Left ventricle myocardium superior (tissue), 1 donor: ENCODE measurements around the gene CGB7. TPM values are rescaled to one million over a fixed set of nuclear protein-coding genes. Genes with fewer than 3 reads are reported as not detected.

Source experiments
- microRNA-seq: library from miRNA; unstranded; fragments of <30 nt; microRNA quantifications from one replicate; pipeline ENCODE4 v1.2.0, GENCODE V29; 2020; ENCODE audit warnings: borderline number of aligned reads
- total RNA-seq: library from RNA; stranded (reverse); fragmentation: NEBNext Ultra II Directional; extraction: Animal tissue kit (Norgen Biotek cat#: 25700); gene quantifications from one replicate; pipeline ENCODE4 v1.2.1, GENCODE V29; 2021
- donor health status: DM: no; HTN: yes; CAD: no; lungs with severe emphysema.

Gene CGB7
- total RNA-seq, 1 donor from 2014 or later, result not detected

Small RNA genes within 50 kb of the gene (microRNA-seq; reads per million reads assigned to microRNA genes)
- gene MIR6798, result not detected

Other genes with a start within 250 kb of the CGB7 start
- 64.6 TPM for gene BCAT2, start 246.7 kb downstream of the CGB7 start, total RNA-seq
- gene HSD17B14, start 221.3 kb downstream of the CGB7 start, total RNA-seq, result 1.2 TPM
- gene PLEKHA4, start 189.1 kb downstream of the CGB7 start, total RNA-seq, result 22.2 TPM
- 63.0 TPM for gene PPP1R15A, start 185.3 kb downstream of the CGB7 start, total RNA-seq
- gene TULP2, start 159.0 kb downstream of the CGB7 start, total RNA-seq, result not detected
- gene NUCB1, start 157.4 kb downstream of the CGB7 start, total RNA-seq, result 265 TPM
- gene DHDH, start 124.0 kb downstream of the CGB7 start, total RNA-seq, result not detected
- gene BAX, start 102.9 kb downstream of the CGB7 start, total RNA-seq, result 22.0 TPM
- 684 TPM for gene FTL, start 92.4 kb downstream of the CGB7 start, total RNA-seq
- 103 TPM for gene GYS1, start 64.4 kb downstream of the CGB7 start, total RNA-seq
- gene RUVBL2, start 63.9 kb downstream of the CGB7 start, total RNA-seq, result 44.4 TPM
- not detected for gene LHB, start 40.7 kb downstream of the CGB7 start, total RNA-seq
- gene CGB3, start 33.4 kb downstream of the CGB7 start, total RNA-seq, result not detected
- gene CGB2, start 25.9 kb downstream of the CGB7 start, total RNA-seq, result not detected
- gene CGB1, start 20.9 kb downstream of the CGB7 start, total RNA-seq, result not detected
- not detected for gene CGB5, start 13.9 kb downstream of the CGB7 start, total RNA-seq
- gene CGB8, start 8.6 kb downstream of the CGB7 start, total RNA-seq, result not detected
- not detected for gene NTF4, start 7.1 kb upstream of the CGB7 start, total RNA-seq
- 0.42 TPM for gene KCNA7, start 14.9 kb upstream of the CGB7 start, total RNA-seq
- 139 TPM for gene SNRNP70, start 27.7 kb upstream of the CGB7 start, total RNA-seq
- gene LIN7B, start 56.6 kb upstream of the CGB7 start, total RNA-seq, result 19.8 TPM
- gene C19orf73, start 61.4 kb upstream of the CGB7 start, total RNA-seq, result 1.2 TPM
- gene PPFIA3, start 61.8 kb upstream of the CGB7 start, total RNA-seq, result 4.0 TPM
- 868 TPM for gene HRC, start 97.6 kb upstream of the CGB7 start, total RNA-seq
- gene TRPM4, start 100.0 kb upstream of the CGB7 start, total RNA-seq, result 26.6 TPM